Measurements from ENCODE around the gene SLC22A23. TPM values are rescaled to one million over a fixed set of nuclear protein-coding genes. Genes with fewer than 3 reads are reported as not detected.

Gene SLC22A23
- total RNA-seq, 2 donors from 2014 or later, result 53.1 to 129 TPM

DNA sequence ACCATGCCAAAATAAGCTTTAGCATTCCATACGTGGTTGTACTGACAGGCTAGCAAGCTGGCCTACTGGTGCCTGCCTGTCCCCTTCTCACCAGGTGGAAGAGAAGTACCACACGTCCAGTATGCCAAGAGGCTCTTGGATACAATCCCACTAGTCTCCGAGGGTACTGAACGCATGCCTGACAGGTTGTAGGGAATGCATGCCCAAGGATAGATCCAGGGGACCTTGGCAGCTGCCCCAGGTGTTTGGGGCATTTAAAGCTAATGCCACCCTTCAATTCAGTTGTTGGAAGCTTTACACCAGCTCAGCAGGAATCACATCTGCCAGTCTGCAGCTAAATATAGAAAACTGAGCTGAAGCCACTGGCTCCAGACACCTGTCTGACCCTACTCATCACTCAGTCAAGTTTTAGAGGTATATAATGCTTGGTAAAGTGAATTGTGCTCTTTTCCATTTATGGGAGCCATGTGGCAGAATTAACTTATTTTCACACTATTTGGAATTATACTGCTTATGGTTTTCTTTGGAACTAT, 234.3 kb downstream of the SLC22A23 start:
- 58% methylated on average over 4 of the region's 4 CpGs for WGBS

DNA sequence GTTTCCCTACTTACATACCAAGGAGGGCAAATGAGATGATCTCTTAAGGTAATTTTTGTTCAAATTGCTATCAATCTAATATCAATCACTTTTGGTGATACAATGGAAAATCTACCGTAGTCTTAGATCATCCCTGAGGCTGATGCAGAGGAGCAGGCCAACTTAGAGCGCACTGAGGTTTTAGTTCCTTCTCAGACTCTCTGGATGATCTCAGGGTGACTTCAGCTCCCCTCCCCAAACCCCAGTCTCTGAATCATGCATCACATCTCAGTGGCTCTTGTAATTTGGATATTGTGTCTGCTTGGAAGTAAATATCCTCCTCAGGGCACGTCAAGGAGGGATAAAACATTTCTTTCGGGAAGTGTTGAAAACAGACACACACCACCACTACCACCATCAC, 235.3 kb downstream of the SLC22A23 start:
- Histone ChIP-seq H3K27ac (no peak overlapping the region), H3K9me3 (no peaks in the 10 kb centered on the region), H3K27me3 (replicated peaks; ENCODE audit: insufficient read depth) (no peaks in the 10 kb centered on the region), H3K36me3 (no peaks in the 10 kb centered on the region), H3K4me1 (replicated peaks) (peaks cover under 1% of the 10 kb centered on the region), H3K4me3 (no peak overlapping the region)
- 94% methylated on average over 4 of the region's 4 CpGs for WGBS
- TF ChIP-seq POLR2AphosphoS5 (IDR thresholded peaks at IDR 0.05), result no peak
- TF ChIP-seq, protein P1, sequence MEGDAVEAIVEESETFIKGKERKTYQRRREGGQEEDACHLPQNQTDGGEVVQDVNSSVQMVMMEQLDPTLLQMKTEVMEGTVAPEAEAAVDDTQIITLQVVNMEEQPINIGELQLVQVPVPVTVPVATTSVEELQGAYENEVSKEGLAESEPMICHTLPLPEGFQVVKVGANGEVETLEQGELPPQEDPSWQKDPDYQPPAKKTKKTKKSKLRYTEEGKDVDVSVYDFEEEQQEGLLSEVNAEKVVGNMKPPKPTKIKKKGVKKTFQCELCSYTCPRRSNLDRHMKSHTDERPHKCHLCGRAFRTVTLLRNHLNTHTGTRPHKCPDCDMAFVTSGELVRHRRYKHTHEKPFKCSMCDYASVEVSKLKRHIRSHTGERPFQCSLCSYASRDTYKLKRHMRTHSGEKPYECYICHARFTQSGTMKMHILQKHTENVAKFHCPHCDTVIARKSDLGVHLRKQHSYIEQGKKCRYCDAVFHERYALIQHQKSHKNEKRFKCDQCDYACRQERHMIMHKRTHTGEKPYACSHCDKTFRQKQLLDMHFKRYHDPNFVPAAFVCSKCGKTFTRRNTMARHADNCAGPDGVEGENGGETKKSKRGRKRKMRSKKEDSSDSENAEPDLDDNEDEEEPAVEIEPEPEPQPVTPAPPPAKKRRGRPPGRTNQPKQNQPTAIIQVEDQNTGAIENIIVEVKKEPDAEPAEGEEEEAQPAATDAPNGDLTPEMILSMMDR (IDR thresholded peaks at IDR 0.05), result no peak
- TF ChIP-seq POLR2A (IDR thresholded peaks at IDR 0.05), result no peak
- DNase-seq (ENCODE audit: low spot score), result no peak
- intact Hi-C loops (cut with DNase I), result no loop called here

More for the DNA sequence above, 234.3 kb downstream of the SLC22A23 start:
- Histone ChIP-seq H3K36me3 (no peaks in the 10 kb centered on the region), H3K27ac (no peak overlapping the region), H3K4me1 (replicated peaks) (peaks cover 7% of the 10 kb centered on the region), H3K4me3 (no peak overlapping the region), H3K27me3 (replicated peaks; ENCODE audit: insufficient read depth) (peaks cover 6% of the 10 kb centered on the region), H3K9me3 (no peaks in the 10 kb centered on the region)
- no peak for DNase-seq (ENCODE audit: low spot score)
- TF ChIP-seq, protein P1 (IDR thresholded peaks at IDR 0.05), result no peak
- TF ChIP-seq POLR2A (IDR thresholded peaks at IDR 0.05) (no peak), POLR2AphosphoS5 (IDR thresholded peaks at IDR 0.05) (no peak)
- intact Hi-C loops (cut with DNase I), result no loop called here

DNA sequence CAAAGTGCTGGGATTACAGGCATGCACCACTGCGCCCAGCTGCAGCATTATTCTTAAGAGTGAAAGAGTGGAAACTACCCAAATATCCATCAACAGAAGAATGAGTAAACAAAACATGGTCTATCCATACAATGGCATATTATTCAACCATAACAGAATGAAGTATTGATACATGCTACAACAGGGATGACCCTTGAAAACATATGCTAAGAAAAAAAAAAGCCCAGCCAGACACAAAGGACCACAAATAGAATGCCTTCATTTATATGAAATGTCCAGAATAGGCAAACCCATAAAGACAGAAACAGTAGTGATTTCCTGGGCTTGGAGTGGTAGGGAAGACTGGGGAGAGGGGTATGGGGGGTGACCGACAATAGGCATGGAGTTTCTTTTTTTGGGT, 236.5 kb downstream of the SLC22A23 start:
- TF ChIP-seq, protein P1 (IDR thresholded peaks at IDR 0.05), result no peak
- TF ChIP-seq POLR2AphosphoS5 (IDR thresholded peaks at IDR 0.05), result no peak
- no peak for TF ChIP-seq POLR2A (IDR thresholded peaks at IDR 0.05)
- intact Hi-C loops (cut with DNase I), result no loop called here
- 92% methylated on average over 2 of the region's 2 CpGs for WGBS

More for the DNA sequence above, 236.5 kb downstream of the SLC22A23 start:
- Histone ChIP-seq H3K9me3 (no peaks in the 10 kb centered on the region), H3K27me3 (replicated peaks; ENCODE audit: insufficient read depth) (no peaks in the 10 kb centered on the region), H3K4me1 (replicated peaks) (no peaks in the 10 kb centered on the region), H3K4me3 (no peak overlapping the region), H3K27ac (no peak overlapping the region), H3K36me3 (no peaks in the 10 kb centered on the region)
- DNase-seq (ENCODE audit: low spot score), result no peak

Other genes starting within 250 kb of the SLC22A23 start
- 1 to 10 TPM; 3.9 to 4.5 TPM for gene TUBB2B, start 229.4 kb downstream of the SLC22A23 start, total RNA-seq
- 10 to 100 TPM; 20.8 to 30.1 TPM for gene PSMG4, start 198.1 kb downstream of the SLC22A23 start, total RNA-seq